ENCODE measurements around the gene AHRR. TPM values are rescaled to one million over a fixed set of nuclear protein-coding genes. Genes with fewer than 3 reads are reported as not detected.

The AHRR gene
- total and polyA plus RNA-seq, 7 experiments from 2014 or later = 0.56 to 23.5 (median 1.2) TPM; not detected in 1

GRCh38 chr5:441996-442334 lies 120.5 kb downstream of the AHRR start:
- POLR2A ChIA-PET = interaction anchor here (1.8 kb wide), 1 partner anchor 31 kb away, joined by 5 read pairs; no protein-coding TSS in a partner anchor
- intact Hi-C loops (cut with micrococcal nuclease) = loop anchor here (1.0 to 5.0 kb wide), 3 partner anchors 22 to 225 kb away; partner anchors contain the start of genes PDCD6 (in 2 of the 2), CCDC127 (in 1 of the 2) and SDHA (in 1 of the 2)
- H3K36me3 ChIP-seq (ENCODE audit: control insufficient read depth in 2 of 3, insufficient read depth in 3 of 3, low read length in 3 of 3) = peaks cover 0 to 12% (median 0%) of the 10 kb centered on the region in 3 experiments
- Mint-ChIP-seq H3K27ac (peak overlapping the region; percentile 66 to 98 (median 93)), H3K4me3 (peak overlapping the region; percentile 89 to 98 (median 96)), H3K36me3 (peaks cover 0 to 10% (median 7%) of the 10 kb centered on the region in 5 donors), H3K27me3 (peaks cover 0 to 3% (median 0%) of the 10 kb centered on the region in 5 donors), H3K9me3 (no peaks in the 10 kb centered on the region), H3K4me1 (peaks cover 22 to 43% (median 30%) of the 10 kb centered on the region in 7 donors)
- DNase-seq (no peak), ATAC-seq (no peak)
- peak overlapping the region; percentile 88 for H3K4me3 ChIP-seq (ENCODE audit: low read length)
- peaks cover 12 to 18% of the 10 kb centered on the region in 2 donors for H3K4me1 ChIP-seq (ENCODE audit: control insufficient read depth in 2 of 2, insufficient read depth in 2 of 2, low read length in 2 of 2)
- H3K27me3 ChIP-seq (ENCODE audit: control insufficient read depth in 2 of 2, insufficient read depth in 2 of 2, low read length in 2 of 2) = no peaks in the 10 kb centered on the region
- no peaks in the 10 kb centered on the region for H3K9me3 ChIP-seq (ENCODE audit: control insufficient read depth in 2 of 3, low read length in 3 of 3)
- H3K27ac ChIP-seq (ENCODE audit: low read depth, low read length) = peak overlapping the region; percentile 87
- CTCF ChIA-PET = no interaction called here

- DNase-seq (peak; percentile 60 to 83 (median 67)), ATAC-seq (peak; percentile 87)
- no peaks in the 10 kb centered on the region for H3K9me3 ChIP-seq (ENCODE audit: control insufficient read depth in 2 of 3, low read length in 3 of 3)
- H3K27ac ChIP-seq (ENCODE audit: low read depth, low read length) = peak within 1 kb of the TSS; percentile 87
- peak within 1 kb of the TSS; percentile 88 for H3K4me3 ChIP-seq (ENCODE audit: low read length)
- H3K4me3 Mint-ChIP-seq = peak within 1 kb of the TSS; percentile 89 to 98 (median 96)
- ChIA-PET CTCF (no interaction called here), POLR2A (interaction anchor here (0.6 to 1.8 kb wide), 3 partner anchors 17 to 30 kb away, joined by 3 to 5 read pairs (median 3); no protein-coding TSS in a partner anchor)
- H3K36me3 ChIP-seq (ENCODE audit: control insufficient read depth in 2 of 3, insufficient read depth in 3 of 3, low read length in 3 of 3) = peaks cover 0 to 18% (median 4%) of the 10 kb centered on the region in 3 experiments
- no peaks in the 10 kb centered on the region for H3K27me3 ChIP-seq (ENCODE audit: control insufficient read depth in 2 of 2, insufficient read depth in 2 of 2, low read length in 2 of 2)
- peaks cover 0 to 3% (median 0%) of the 10 kb centered on the region in 5 donors for H3K27me3 Mint-ChIP-seq
- peaks cover 24 to 44% (median 32%) of the 10 kb centered on the region in 7 donors for H3K4me1 Mint-ChIP-seq
- H3K9me3 Mint-ChIP-seq = no peaks in the 10 kb centered on the region
- H3K4me1 ChIP-seq (ENCODE audit: control insufficient read depth in 2 of 2, insufficient read depth in 2 of 2, low read length in 2 of 2) = peaks cover 12 to 18% of the 10 kb centered on the region in 2 donors
- peaks cover 3 to 16% (median 8%) of the 10 kb centered on the region in 5 donors for H3K36me3 Mint-ChIP-seq
- intact Hi-C loops (cut with micrococcal nuclease) = loop anchor here (1.0 to 5.0 kb wide), 6 partner anchors 22 to 225 kb away; partner anchors contain the start of genes CCDC127 (in 2 of the 2), PDCD6 (in 2 of the 2) and SDHA (in 2 of the 2)
- peak within 1 kb of the TSS; percentile 88 to 98 (median 94) for H3K27ac Mint-ChIP-seq
Measured at GRCh38 chr5:442335-443238, 121.1 kb downstream of the AHRR start, which contains the start of gene EXOC3. TSS of gene EXOC3 (plus strand) at chr5:443176. CDS start at chr5:446206, 3,030 bp downstream.

GRCh38 chr5:443239-444151 lies 122.0 kb downstream of the AHRR start:
- peak overlapping the region; percentile 86 to 98 (median 96) for H3K4me3 Mint-ChIP-seq
- ChIA-PET POLR2A (interaction anchor here (1.0 to 2.5 kb wide), 3 partner anchors 18 to 29 kb away, joined by 3 to 9 read pairs (median 5); no protein-coding TSS in a partner anchor), CTCF (interaction anchor here (1.4 kb wide), 1 partner anchor 10 kb away, joined by 6 read pairs; no protein-coding TSS in a partner anchor)
- peaks cover 9 to 26% (median 15%) of the 10 kb centered on the region in 5 donors for H3K36me3 Mint-ChIP-seq
- ATAC-seq = peak; percentile 45
- Histone ChIP-seq H3K27me3 (ENCODE audit: control insufficient read depth in 2 of 2, insufficient read depth in 2 of 2, low read length in 2 of 2) (no peaks in the 10 kb centered on the region), H3K4me3 (ENCODE audit: low read length) (peak overlapping the region; percentile 88), H3K27ac (ENCODE audit: low read depth, low read length) (peak overlapping the region; percentile 87), H3K4me1 (ENCODE audit: control insufficient read depth in 2 of 2, insufficient read depth in 2 of 2, low read length in 2 of 2) (peaks cover 12 to 18% of the 10 kb centered on the region in 2 donors), H3K36me3 (ENCODE audit: control insufficient read depth in 2 of 3, insufficient read depth in 3 of 3, low read length in 3 of 3) (peaks cover 0 to 27% (median 10%) of the 10 kb centered on the region in 3 experiments), H3K9me3 (ENCODE audit: control insufficient read depth in 2 of 3, low read length in 3 of 3) (no peaks in the 10 kb centered on the region)
- peaks cover 0 to 3% (median 0%) of the 10 kb centered on the region in 5 donors for H3K27me3 Mint-ChIP-seq
- intact Hi-C loops (cut with micrococcal nuclease) = loop anchor here (1.0 to 5.0 kb wide), 5 partner anchors 30 to 226 kb away; partner anchors contain the start of genes CCDC127 (in 2 of the 2), PDCD6 (in 2 of the 2) and SDHA (in 2 of the 2)
- H3K4me1 Mint-ChIP-seq = peaks cover 31 to 48% (median 35%) of the 10 kb centered on the region in 7 donors
- peak in 5 of 9 donors; percentile 18 to 42 (median 35) for DNase-seq
- no peaks in the 10 kb centered on the region for H3K9me3 Mint-ChIP-seq
- peak overlapping the region; percentile 76 to 95 (median 78) for H3K27ac Mint-ChIP-seq

- no peaks in the 10 kb centered on the region for H3K9me3 Mint-ChIP-seq
- peaks cover 36 to 56% (median 43%) of the 10 kb centered on the region in 7 donors for H3K4me1 Mint-ChIP-seq
- Histone ChIP-seq H3K9me3 (ENCODE audit: control insufficient read depth in 2 of 3, low read length in 3 of 3) (no peaks in the 10 kb centered on the region), H3K27ac (ENCODE audit: low read depth, low read length) (peak overlapping the region; percentile 87), H3K36me3 (ENCODE audit: control insufficient read depth in 2 of 3, insufficient read depth in 3 of 3, low read length in 3 of 3) (peaks cover 0 to 35% (median 15%) of the 10 kb centered on the region in 3 experiments), H3K4me1 (ENCODE audit: control insufficient read depth in 2 of 2, insufficient read depth in 2 of 2, low read length in 2 of 2) (peaks cover 12 to 18% of the 10 kb centered on the region in 2 donors), H3K4me3 (ENCODE audit: low read length) (peak overlapping the region; percentile 88), H3K27me3 (ENCODE audit: control insufficient read depth in 2 of 2, insufficient read depth in 2 of 2, low read length in 2 of 2) (no peaks in the 10 kb centered on the region)
- intact Hi-C loops (cut with micrococcal nuclease) = loop anchor here (5.0 kb wide), 2 partner anchors 172 to 227 kb away; partner anchors contain the start of genes PDCD6 (in 2 of the 2), CCDC127 (in 1 of the 2) and SDHA (in 1 of the 2)
- H3K27ac Mint-ChIP-seq = peak overlapping the region; percentile 69 to 95 (median 78)
- peaks cover 15 to 33% (median 22%) of the 10 kb centered on the region in 5 donors for H3K36me3 Mint-ChIP-seq
- H3K27me3 Mint-ChIP-seq = no peaks in the 10 kb centered on the region
- H3K4me3 Mint-ChIP-seq = peak overlapping the region; percentile 86 to 98 (median 96)
- ChIA-PET CTCF (interaction anchor here (1.4 kb wide), 1 partner anchor 11 kb away, joined by 6 read pairs; no protein-coding TSS in a partner anchor), POLR2A (interaction anchor here (2.5 kb wide), 1 partner anchor 19 kb away, joined by 9 read pairs; no protein-coding TSS in a partner anchor)
- ATAC-seq (no peak), DNase-seq (no peak)
Measured at GRCh38 chr5:444226-444625, 122.7 kb downstream of the AHRR start.

GRCh38 chr5:445591-445990 lies 124.1 kb downstream of the AHRR start:
- ATAC-seq = no peak
- H3K27me3 ChIP-seq (ENCODE audit: control insufficient read depth in 2 of 2, insufficient read depth in 2 of 2, low read length in 2 of 2) = no peaks in the 10 kb centered on the region
- no peak for DNase-seq
- H3K9me3 ChIP-seq (ENCODE audit: control insufficient read depth in 2 of 3, low read length in 3 of 3) = no peaks in the 10 kb centered on the region
- peaks cover 0 to 5% (median 0%) of the 10 kb centered on the region in 11 donors for H3K9me3 Mint-ChIP-seq
- H3K4me1 ChIP-seq (ENCODE audit: control insufficient read depth in 2 of 2, insufficient read depth in 2 of 2, low read length in 2 of 2) = peaks cover 12 to 18% of the 10 kb centered on the region in 2 donors
- H3K36me3 ChIP-seq (ENCODE audit: control insufficient read depth in 2 of 3, insufficient read depth in 3 of 3, low read length in 3 of 3) = peaks cover 0 to 48% (median 19%) of the 10 kb centered on the region in 3 experiments
- no peak overlapping the region for H3K4me3 ChIP-seq (ENCODE audit: low read length)
- CTCF ChIA-PET = interaction anchor here (0.7 to 2.4 kb wide), 4 partner anchors 9 to 26 kb away, joined by 3 to 7 read pairs (median 4); no protein-coding TSS in a partner anchor
- peak overlapping the region in 3 of 9 donors; percentile 15 to 54 (median 33) for H3K27ac Mint-ChIP-seq
- POLR2A ChIA-PET = interaction anchor here (0.8 to 2.5 kb wide), 3 partner anchors 18 to 34 kb away, joined by 3 to 9 read pairs (median 3); no protein-coding TSS in a partner anchor
- intact Hi-C loops (cut with micrococcal nuclease) = no loop called here
- no peaks in the 10 kb centered on the region for H3K27me3 Mint-ChIP-seq
- peaks cover 37 to 66% (median 50%) of the 10 kb centered on the region in 7 donors for H3K4me1 Mint-ChIP-seq
- H3K4me3 Mint-ChIP-seq = peak overlapping the region in 6 of 10 donors; percentile 6 to 59 (median 30)
- H3K36me3 Mint-ChIP-seq = peaks cover 26 to 46% (median 34%) of the 10 kb centered on the region in 5 donors
- H3K27ac ChIP-seq (ENCODE audit: low read depth, low read length) = no peak overlapping the region
